Naive thymus-derived CD8-positive, alpha-beta T cell (primary cell): ENCODE results near the gene CD300H. TPM values are rescaled to one million over a fixed set of nuclear protein-coding genes. Genes with fewer than 3 reads are reported as not detected.
A peak's percentile ranks its signal among the peaks of the same experiment; 100 is the strongest.
"Not testable (repeated sequence)": the region's sequence is repeated elsewhere in the genome, so short reads cannot be mapped to it uniquely, and the experiment has no call there.

Source experiments
- ATAC-seq, 2 donors: fragments of 150-1000 bp; cut with Tn5 transposase in 1 of 2; sonication (Bioruptor Pico), chemical (Tn5 transposase) in 1 of 2; 1 replicate in 1 of 2; 2 replicates in 1 of 2; pipeline ENCODE4 v1.10.0; 2021; ENCODE audit warnings: mild to moderate bottlenecking in 2 of 2, moderate library complexity in 2 of 2
- POLR2A ChIA-PET: fragments of 350-600 bp; sonication (Branson Sonifier 250); formaldehyde crosslinking; loops from one replicate; lab custom pipeline; 2021; ENCODE audit warnings: antibody characterized with exemption; lab: Charles Lee
- DNase-seq, 10 donors: peaks; one replicate each; pipeline versions ENCODE4 v3.0.0 to v3.0.0-alpha.2; 2020 to 2022
- H3K27ac Mint-ChIP-seq, 10 donors: one replicate each; pipeline ENCODE4 v1.8.0; 2020 to 2022; ENCODE audit warnings: mild to moderate bottlenecking in 10 of 10, mixed read lengths in 10 of 10, moderate library complexity in 4 of 10, inconsistent platforms in 1 of 10
- H3K27me3 Mint-ChIP-seq, 5 donors: one replicate each; pipeline ENCODE4 v1.8.0; 2021 to 2022; ENCODE audit warnings: mixed read lengths in 5 of 5
- H3K36me3 Mint-ChIP-seq, 3 donors: one replicate each; pipeline ENCODE4 v1.8.0; 2020 to 2022; ENCODE audit warnings: mixed read lengths in 3 of 3, mild to moderate bottlenecking in 2 of 3, inconsistent platforms in 1 of 3
- H3K4me1 Mint-ChIP-seq, 4 donors: one replicate each; pipeline ENCODE4 v1.8.0; 2021 to 2022; ENCODE audit warnings: mixed read lengths in 4 of 4
- H3K4me3 Mint-ChIP-seq, 10 donors: one replicate each; pipeline ENCODE4 v1.8.0; 2020 to 2022; ENCODE audit warnings: mild to moderate bottlenecking in 10 of 10, mixed read lengths in 10 of 10, moderate library complexity in 6 of 10, inconsistent platforms in 1 of 10
- H3K9me3 Mint-ChIP-seq, 9 donors: one replicate each; pipeline ENCODE4 v1.8.0; 2020 to 2022; ENCODE audit warnings: mixed read lengths in 9 of 9, mild to moderate bottlenecking in 3 of 9, inconsistent platforms in 1 of 9, moderate library complexity in 1 of 9
- polyA plus RNA-seq, 3 donors: library from polyadenylated mRNA; unstranded; fragments of 300-500 nt; fragmentation: Illumina TruSeq; gene quantifications; one replicate each; pipeline ENCODE4 v1.2.3, GENCODE V29; 2021
- total RNA-seq, 8 experiments: library from RNA in 2 of 8; stranded (reverse) in 2 of 8; gene quantifications; one replicate each; pipeline ENCODE4 v1.2.3 and lab custom pipeline; 2021 to 2026

Gene CD300H
- total and polyA plus RNA-seq, 5 experiments from 2014 or later: not detected

DNA sequence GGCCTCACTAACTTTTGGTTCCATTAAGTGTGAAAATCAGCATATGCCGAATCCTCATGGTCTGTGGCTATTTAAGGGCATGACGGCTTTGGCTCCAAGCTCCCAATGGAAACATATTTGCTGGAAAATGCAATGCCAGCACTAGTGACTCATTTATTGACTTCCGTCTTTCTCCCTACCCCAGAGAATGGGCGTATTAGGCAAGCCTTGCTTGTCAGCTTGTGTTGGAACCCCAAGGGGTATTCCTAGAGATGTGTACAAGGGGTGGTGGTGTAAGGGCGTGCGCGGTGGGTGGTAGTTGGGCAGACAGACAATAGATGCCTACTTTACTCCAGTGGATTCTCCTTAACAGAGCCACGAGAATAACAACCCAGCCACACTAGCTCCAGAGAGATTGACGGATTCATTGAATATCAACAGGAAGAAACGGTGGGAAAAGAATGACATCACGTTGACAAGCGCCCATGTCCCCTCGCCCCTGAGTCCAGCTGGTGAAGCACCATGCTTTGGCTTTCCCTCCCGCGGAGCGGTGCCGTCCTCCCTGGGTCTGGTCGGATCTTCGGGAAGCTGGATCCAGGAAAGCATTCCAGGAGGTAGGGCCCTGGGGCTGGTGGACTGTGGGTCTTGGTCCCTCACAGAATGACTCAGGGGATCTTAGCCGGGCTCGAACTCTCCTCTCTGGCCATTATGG is 46.4 kb downstream of the CD300H start:
- Mint-ChIP-seq H3K4me1 (peaks cover 0 to 27% (median 0%) of the 10 kb centered on the region in 4 donors), H3K4me3 (peak overlapping the region in 1 of 10 donors; percentile 67), H3K9me3 (peaks cover 0 to 19% (median 13%) of the 10 kb centered on the region in 9 donors), H3K27me3 (peaks cover 10 to 55% (median 36%) of the 10 kb centered on the region in 5 donors), H3K27ac (peak overlapping the region in 1 of 10 donors; percentile 35), H3K36me3 (peaks cover 0 to 14% (median 9%) of the 10 kb centered on the region in 3 donors)
- no peak for DNase-seq
- POLR2A ChIA-PET: no interaction called here
- ATAC-seq: no peak

DNA sequence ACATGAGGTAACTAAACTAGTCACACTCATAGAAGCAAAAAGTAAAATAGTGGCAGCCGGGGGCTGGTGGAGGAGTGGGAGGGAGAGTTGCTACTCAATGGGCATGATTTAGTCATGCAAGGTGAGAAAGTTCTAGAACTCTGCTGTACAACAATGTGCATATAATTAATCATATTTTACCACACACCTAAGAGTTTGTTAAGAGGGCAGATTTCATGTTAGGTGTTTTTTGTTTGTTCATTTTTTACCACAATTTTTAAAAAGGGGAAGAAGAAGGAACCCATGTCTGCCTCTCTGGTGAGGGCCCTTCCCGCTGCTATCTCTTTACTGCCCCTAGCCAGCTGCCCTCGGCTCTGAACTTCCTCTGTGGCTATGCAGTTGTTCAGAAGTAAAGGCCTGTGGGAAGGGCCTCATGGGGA is 47.3 kb downstream of the CD300H start:
- H3K27me3 Mint-ChIP-seq: peaks cover 9 to 46% (median 30%) of the 10 kb centered on the region in 5 donors
- ATAC-seq: no peak
- H3K36me3 Mint-ChIP-seq: peaks cover 0 to 14% (median 9%) of the 10 kb centered on the region in 3 donors
- POLR2A ChIA-PET: no interaction called here
- H3K4me3 Mint-ChIP-seq: no peak overlapping the region
- DNase-seq: no peak
- H3K4me1 Mint-ChIP-seq: peaks cover 0 to 27% (median 1%) of the 10 kb centered on the region in 4 donors
- H3K27ac Mint-ChIP-seq: peak overlapping the region in 1 of 10 donors; percentile 40
- H3K9me3 Mint-ChIP-seq: peaks cover 0 to 19% (median 13%) of the 10 kb centered on the region in 9 donors

DNA sequence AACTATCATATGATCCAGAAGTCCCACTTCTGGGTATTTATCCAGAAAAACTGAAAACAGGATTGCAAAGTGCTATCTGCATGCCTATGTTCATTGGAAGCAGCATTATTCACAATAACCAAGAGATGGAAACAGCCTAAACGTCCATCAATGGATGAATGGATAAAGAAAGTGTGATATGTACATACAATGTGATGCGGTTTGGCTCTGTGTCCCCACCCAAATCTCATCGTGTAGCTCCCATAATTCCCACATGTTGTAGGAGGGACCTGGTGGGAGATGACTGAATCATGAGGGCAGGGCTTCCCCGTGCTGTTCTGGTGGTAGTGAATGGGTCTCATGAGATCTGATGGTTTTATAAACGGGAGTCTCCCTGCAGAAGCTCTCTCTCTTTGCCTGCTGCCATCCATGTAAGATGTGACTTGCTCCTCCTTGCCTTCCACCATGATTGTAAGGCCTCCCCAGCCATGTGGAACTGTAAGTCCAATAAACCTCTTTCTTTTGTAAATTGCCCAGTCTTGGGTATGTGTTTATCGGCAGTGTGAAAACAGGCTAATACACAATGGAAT is 48.8 kb downstream of the CD300H start:
- Mint-ChIP-seq H3K4me1 (peaks cover 7 to 39% (median 9%) of the 10 kb centered on the region in 4 donors), H3K9me3 (peaks cover 0 to 29% (median 20%) of the 10 kb centered on the region in 9 donors), H3K27ac (peak overlapping the region in 1 of 10 donors; percentile 3), H3K36me3 (peaks cover 0 to 14% (median 9%) of the 10 kb centered on the region in 3 donors), H3K27me3 (peaks cover 17 to 49% (median 30%) of the 10 kb centered on the region in 5 donors)
- POLR2A ChIA-PET, H3K4me3 Mint-ChIP-seq, ATAC-seq, DNase-seq: not testable (repeated sequence)

DNA sequence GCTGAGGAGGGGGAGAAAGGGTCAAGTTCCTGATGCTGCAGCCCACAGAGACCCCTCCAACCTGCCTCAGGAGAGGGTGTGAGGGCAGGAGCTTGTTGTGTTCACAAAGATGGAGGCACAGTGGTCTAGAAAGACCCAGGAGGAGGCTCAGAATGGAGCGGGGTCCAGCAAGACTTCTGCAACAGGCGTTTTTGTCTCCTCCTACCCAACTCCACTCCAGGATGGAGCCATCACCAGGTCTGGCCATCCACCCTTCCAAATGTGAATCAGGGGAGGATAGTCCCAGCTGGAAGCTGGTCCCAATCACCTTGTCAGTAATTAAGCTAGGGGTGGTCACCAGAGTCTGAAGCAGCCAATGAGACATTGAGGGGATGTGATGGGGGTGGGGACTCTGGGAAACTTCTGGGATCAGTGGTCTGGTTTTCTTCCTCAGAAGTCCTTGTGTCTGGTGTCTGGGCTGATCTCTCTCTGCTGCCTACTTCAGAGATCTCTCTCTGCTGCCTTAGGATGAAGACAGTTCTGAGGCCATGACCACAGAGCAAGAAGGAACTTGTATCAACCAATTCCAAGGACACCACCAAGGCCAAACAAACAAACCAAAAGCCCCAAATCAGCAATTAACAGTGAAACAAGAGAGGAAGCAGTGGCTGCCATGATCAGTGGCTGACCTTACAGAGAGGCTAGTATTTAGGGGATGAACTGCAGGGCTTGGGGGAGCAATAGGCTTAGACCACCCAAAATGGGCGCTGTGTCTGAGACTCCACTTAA is 50.6 kb downstream of the CD300H start:
- H3K9me3 Mint-ChIP-seq: peaks cover 0 to 29% (median 18%) of the 10 kb centered on the region in 9 donors
- H3K27me3 Mint-ChIP-seq: peaks cover 13 to 38% (median 20%) of the 10 kb centered on the region in 5 donors
- POLR2A ChIA-PET: no interaction called here
- DNase-seq (no peak), ATAC-seq (no peak)
- H3K36me3 Mint-ChIP-seq: peaks cover 0 to 14% (median 9%) of the 10 kb centered on the region in 3 donors
- H3K27ac Mint-ChIP-seq: peak overlapping the region in 1 of 10 donors; percentile 53
- peaks cover 7 to 45% (median 9%) of the 10 kb centered on the region in 4 donors for H3K4me1 Mint-ChIP-seq
- no peak overlapping the region for H3K4me3 Mint-ChIP-seq

DNA sequence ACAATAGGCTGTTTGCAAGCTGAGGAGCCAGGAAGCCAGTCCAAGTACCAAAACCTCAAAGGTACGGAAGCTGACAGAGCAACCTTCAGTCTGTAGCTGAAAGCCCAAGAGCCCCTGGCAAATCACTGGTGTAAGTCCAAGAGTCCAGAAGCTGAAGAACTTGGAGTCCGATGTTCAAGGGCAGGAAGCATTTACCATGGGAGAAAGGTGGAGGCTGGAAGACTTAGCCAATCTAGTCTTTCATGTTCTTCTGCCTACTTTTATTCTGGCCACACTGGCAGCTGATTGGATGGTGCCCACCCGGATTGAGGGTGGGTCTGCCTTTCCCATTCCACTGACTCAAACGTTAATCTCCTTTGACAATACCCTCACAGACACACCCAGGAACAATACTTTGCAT is 51.4 kb downstream of the CD300H start:
- peaks cover 5 to 29% (median 18%) of the 10 kb centered on the region in 5 donors for H3K27me3 Mint-ChIP-seq
- DNase-seq (no peak), ATAC-seq (no peak)
- H3K36me3 Mint-ChIP-seq: peaks cover 0 to 13% (median 9%) of the 10 kb centered on the region in 3 donors
- H3K4me1 Mint-ChIP-seq: peaks cover 7 to 37% (median 9%) of the 10 kb centered on the region in 4 donors
- POLR2A ChIA-PET: no interaction called here
- H3K9me3 Mint-ChIP-seq: peaks cover 0 to 29% (median 18%) of the 10 kb centered on the region in 9 donors
- H3K4me3 Mint-ChIP-seq: no peak overlapping the region
- peak overlapping the region in 1 of 10 donors; percentile 53 for H3K27ac Mint-ChIP-seq

DNA sequence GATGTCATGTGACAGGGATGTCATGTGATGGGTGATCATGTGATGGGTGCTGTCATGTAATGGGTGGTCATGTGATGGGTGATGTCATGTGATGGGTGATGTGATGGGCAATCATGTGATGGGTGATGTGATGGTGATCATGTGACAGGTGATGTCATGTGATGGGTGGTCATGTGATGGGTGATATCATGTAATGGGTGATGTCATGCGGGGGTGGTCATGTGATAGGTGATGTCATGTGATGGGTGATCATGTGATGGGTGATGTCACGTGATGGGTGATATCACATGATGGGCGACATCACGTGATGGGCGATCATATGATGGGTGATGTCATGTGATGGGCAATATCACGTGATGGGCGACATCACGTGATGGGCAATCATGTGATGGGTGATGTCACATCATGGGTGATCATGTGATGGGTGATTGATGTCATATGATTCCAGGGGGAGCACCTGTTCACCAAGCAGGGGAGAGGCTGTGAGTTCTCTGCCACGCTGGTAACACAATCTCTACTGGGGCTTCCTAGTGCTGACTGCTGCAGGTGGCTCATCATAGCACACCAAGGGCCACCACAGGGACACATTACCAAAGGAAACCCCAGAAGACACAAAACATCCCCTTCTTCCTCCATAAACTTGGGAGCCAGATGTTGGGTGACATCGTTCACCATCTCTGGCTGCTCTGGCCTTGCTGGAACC is 52.5 kb downstream of the CD300H start:
- Mint-ChIP-seq H3K36me3 (peaks cover 0 to 10% (median 9%) of the 10 kb centered on the region in 3 donors), H3K4me3 (peak overlapping the region in 7 of 10 donors; percentile 12 to 81 (median 64)), H3K27me3 (peaks cover 0 to 22% (median 16%) of the 10 kb centered on the region in 5 donors), H3K4me1 (peaks cover 7 to 27% (median 9%) of the 10 kb centered on the region in 4 donors), H3K27ac (peak overlapping the region; percentile 7 to 100 (median 73)), H3K9me3 (peaks cover 0 to 26% (median 18%) of the 10 kb centered on the region in 9 donors)
- POLR2A ChIA-PET: no interaction called here
- peak in 2 of 10 donors; percentile 13 to 23 for DNase-seq
- ATAC-seq: peak in 1 of 2 donors; percentile 32

DNA sequence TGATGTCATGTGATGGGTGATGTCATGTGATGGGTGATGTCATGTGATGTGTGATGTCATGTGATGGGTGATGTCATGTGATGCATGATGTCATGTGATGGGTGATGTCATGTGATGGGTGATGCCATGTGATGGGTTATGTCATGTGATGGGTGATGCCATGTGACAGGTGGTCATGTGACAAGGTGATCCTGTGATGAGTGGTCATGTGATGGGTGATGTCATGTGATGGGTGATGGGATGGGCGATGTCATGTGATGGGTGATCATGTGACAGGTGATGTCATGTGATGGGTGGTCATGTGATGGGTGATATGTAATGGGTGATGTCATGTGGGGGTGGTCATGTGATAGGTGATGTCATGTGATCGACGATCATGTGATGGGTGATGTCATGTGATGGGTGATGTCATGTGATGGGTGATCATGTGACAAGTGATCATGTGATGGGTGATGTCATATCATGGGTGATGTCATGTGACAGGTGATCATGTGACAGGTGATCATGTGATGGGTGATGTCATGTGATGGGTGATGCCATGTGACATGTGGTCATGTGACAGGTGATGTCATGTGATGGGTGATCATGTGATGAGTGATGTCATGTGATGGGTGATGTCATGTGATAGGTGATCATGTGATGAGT is 53.2 kb downstream of the CD300H start:
- POLR2A ChIA-PET: no interaction called here
- H3K4me1 Mint-ChIP-seq: peaks cover 7 to 26% (median 9%) of the 10 kb centered on the region in 4 donors
- peaks cover 0 to 25% (median 18%) of the 10 kb centered on the region in 9 donors for H3K9me3 Mint-ChIP-seq
- peaks cover 0 to 10% (median 9%) of the 10 kb centered on the region in 3 donors for H3K36me3 Mint-ChIP-seq
- ATAC-seq (peak in 1 of 2 donors; percentile 62), DNase-seq (peak; percentile 24 to 72 (median 38))
- peak overlapping the region; percentile 42 to 100 (median 78) for H3K27ac Mint-ChIP-seq
- H3K27me3 Mint-ChIP-seq: peaks cover 0 to 22% (median 16%) of the 10 kb centered on the region in 5 donors
- peak overlapping the region in 9 of 10 donors; percentile 2 to 81 (median 63) for H3K4me3 Mint-ChIP-seq

DNA sequence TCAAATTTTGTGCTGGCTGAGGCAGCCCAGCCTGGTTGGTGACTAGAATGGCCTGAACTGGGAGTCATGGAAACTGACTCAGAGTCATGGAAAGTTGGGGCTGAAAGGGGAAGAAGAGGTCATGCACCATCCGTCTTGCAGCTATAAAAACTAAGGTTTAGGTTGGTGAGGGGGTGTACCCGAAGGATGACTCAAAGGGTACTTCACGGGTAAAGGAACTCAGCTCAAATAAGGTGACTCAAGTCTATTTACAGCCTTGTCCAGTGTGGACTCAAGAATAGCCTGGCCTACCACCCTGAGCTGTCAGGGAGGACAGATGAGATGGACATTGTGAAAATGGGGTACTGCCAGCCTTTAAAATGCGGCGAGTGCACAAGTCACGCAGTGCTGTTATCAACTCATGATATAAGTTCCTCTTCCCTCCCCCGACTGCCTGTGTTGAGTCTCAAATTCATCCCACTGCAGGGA is 54.7 kb downstream of the CD300H start:
- no peak for ATAC-seq
- H3K36me3 Mint-ChIP-seq: no peaks in the 10 kb centered on the region
- peaks cover 0 to 19% (median 14%) of the 10 kb centered on the region in 5 donors for H3K27me3 Mint-ChIP-seq
- peak overlapping the region in 1 of 10 donors; percentile 100 for H3K27ac Mint-ChIP-seq
- POLR2A ChIA-PET: no interaction called here
- H3K4me1 Mint-ChIP-seq: peaks cover 7 to 26% (median 9%) of the 10 kb centered on the region in 4 donors
- H3K4me3 Mint-ChIP-seq: peak overlapping the region in 1 of 10 donors; percentile 50
- no peak for DNase-seq
- H3K9me3 Mint-ChIP-seq: peaks cover 0 to 16% (median 8%) of the 10 kb centered on the region in 9 donors

DNA sequence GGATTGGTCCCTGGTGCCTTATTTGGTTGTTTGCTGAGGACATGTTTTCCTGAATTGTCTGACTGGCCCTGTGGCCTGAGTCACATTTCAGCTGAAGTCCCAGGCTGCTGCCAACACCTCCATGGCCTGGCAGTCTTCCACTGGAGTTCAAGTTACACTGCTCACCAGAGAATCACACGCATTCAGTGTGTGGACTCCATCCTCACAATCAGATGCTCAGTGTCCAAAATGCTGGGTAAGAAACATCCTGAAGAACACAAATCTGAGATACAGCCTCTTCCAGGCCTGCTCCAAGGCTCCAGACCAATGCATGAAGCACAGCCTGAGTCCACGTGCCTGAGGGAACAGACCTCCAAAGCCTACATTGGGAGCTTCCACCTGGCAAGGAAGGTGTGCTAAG is 55.3 kb downstream of the CD300H start:
- POLR2A ChIA-PET: no interaction called here

More for the DNA sequence above, 55.3 kb downstream of the CD300H start:
- Mint-ChIP-seq H3K27ac (peak overlapping the region in 1 of 10 donors; percentile 100), H3K4me3 (no peak overlapping the region), H3K36me3 (no peaks in the 10 kb centered on the region), H3K4me1 (peaks cover 7 to 26% (median 9%) of the 10 kb centered on the region in 4 donors), H3K9me3 (peaks cover 0 to 16% (median 8%) of the 10 kb centered on the region in 9 donors), H3K27me3 (peaks cover 0 to 19% (median 14%) of the 10 kb centered on the region in 5 donors)
- ATAC-seq: no peak
- DNase-seq: no peak
